Measurements from ENCODE around the gene ATP2B2.
A peak's percentile ranks its signal among the peaks of the same experiment; 100 is the strongest.

The ATP2B2 gene

DNA sequence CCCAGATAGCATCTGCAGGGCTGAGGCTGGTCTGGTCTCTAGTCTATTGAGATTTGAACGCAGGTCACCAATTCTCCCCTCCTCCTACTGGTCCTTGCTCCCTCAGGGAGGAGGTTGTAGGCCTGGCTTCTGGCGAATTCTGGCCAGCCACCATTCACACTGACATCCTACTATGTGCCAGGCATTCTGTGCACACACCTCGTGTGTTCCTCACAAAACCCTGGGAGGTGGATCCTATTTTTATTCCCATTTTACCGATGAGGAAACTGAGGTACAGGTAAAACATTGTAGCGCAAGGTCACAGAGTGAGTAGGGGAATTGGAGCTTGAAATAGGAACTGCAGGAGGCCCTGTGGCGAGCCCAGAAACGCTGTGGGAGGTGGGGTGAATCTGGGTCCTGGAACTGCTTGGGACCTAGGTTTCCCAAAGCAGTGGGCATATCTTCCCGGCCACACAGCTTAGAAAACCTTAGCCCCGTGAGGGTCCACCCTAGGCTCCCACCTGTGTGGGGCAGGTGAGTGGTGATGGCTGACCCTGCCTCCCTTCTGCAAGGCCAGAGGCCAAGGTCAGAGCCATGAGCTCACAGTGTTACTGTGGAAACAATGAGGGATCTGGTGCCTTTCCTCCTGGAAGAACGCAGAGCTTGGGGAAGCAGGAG, 4.8 kb upstream of the ATP2B2 start:
- no peak for DNase-seq

DNA sequence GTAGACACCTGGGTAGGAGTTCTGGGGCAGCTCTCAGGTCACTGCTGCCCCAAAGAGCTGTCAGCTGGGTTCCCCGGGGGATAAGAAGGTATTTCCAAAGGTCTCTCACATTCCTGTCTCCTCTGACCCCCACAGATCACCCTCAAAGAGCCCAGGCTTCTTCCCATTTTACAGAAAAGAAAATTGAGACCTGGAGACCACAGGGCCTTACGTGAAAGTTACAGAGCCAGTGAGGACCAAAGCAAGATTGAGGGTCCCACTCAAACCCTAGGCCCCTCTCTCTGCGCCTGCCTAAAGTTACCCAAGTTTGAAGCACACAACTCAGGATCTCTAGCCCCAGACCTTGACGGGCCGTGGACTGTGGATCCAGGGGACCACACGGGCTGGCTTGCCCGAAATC, 3.9 kb upstream of the ATP2B2 start:
- no peak for DNase-seq

DNA sequence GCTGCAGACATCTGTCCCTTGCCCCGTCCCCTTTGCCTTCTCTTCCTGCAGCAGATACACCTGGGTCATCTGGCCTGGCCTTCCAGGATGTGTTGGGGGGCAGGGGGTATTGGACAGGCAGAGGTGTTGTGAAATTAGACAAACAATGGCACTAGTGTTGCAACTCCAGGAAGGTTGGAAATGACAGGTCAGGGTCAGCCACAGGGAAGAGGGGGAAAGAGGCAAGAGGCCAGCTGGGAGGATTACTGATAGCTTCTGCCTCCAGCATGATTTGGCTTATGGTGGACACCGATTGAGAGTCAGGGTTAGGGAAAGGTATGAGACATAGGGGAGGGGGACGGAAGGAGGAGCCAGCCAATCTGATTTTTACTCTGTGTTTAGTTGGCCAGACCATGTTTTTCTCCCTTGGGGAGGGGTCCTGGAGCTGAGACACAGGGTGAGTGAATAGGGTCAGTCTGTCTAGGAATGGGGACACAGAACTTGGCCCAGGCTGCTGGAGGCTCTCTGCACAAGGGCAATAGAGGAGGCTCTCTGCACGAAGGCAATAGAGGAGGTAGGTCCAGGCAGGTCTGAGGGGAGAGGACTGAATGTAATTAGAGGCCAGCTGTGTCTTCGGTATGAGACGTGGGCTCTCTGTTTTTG, 3.4 kb upstream of the ATP2B2 start:
- DNase-seq = no peak

DNA sequence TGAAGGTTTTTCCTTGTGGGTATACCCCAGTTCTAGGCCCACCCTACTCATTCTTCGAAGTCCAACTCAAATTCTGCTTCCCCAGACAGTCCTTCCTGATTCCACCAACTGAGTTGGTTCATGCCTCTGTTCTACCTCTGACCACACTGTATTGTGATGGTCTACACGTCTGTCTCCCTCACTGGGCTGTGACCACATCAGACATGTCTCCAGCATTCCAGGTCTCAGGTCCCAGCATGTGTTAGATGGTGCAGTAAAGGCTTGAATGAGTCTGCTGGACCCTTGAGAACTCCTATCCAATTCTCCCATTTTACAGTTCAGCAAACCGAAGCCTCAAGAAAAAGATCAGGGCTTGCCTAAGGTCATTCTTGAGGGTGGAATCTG, 2.8 kb upstream of the ATP2B2 start:
- DNase-seq = no peak

DNA sequence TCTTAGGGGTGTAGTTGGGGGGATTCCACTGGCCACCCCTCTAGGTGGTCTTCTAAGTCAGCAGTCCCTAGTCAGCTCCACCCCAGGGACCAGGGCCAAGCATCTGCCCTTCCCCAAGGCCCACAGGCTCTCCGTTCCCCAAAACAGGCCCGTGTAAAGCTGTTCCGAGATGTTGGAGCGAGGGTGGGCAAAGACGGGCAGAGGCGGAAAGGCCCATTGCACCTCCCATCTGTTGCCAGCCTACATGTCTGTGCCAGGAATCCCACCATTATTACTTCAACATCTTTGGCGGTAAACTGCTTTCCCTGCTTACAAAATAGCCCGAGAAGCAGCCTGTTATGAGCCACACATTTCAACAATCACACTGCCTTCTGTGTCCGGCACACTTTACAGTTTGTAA, 1.9 kb upstream of the ATP2B2 start:
- no peak for DNase-seq

DNA sequence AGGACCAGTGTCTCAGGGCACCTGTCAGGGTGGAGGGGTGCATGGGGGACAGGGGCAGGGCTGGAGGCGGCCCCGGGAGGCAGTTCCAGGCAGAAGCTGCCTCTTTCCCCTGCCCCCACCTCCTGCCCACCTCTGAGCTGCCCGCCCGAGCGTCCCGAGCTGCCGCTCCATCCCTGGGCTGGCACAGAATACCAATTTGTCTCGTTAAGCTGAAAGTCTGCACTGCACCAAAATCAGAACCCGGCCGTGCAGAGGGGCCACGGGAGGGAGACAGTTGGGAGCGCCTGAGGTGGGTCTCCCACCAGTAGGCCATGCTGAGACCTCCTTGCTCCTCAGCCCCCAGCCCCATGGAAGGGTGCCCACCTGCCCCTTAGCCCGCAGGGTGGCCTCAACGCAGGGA, 1.3 kb upstream of the ATP2B2 start:
- DNase-seq = no peak

DNA sequence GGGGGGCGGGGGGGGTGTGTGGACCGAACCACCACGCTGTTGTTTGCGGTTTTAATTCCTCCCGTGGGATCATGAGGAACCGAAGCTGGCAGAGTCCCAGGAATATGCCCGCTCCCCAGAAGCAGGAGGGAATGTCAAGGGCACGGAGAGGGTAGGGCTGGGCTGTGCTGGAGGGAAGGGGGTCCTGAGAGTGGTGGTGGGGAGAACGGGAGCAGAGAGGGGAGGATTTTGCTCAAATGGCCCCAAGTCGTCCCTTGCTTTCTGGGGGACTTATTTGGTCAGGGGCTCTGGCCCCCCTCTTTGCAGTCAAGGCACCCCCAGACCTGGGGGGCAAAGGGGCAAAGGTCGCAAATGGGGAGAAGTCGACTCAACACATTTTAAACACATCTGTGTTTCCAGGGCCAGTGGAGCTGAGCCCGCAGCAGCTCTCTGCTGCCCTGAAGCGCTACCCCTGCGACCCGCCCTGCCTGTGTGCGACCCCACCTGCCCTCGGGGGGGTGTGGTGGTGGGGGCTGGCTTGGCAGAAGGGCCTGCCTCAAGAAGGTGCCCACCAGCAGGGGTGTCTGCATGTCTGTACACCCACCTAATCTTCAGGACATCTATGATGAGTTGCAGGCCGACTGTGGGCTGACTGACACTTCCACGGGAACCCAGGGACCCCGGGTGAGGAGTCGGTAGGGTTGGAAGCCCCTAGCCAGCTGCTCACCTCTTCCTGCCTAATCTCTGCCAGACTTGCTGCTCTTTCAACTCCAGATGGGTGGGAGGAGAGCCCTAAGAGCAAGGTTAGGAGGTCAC, 602 bp upstream of the ATP2B2 start:
- no peak for DNase-seq

DNA sequence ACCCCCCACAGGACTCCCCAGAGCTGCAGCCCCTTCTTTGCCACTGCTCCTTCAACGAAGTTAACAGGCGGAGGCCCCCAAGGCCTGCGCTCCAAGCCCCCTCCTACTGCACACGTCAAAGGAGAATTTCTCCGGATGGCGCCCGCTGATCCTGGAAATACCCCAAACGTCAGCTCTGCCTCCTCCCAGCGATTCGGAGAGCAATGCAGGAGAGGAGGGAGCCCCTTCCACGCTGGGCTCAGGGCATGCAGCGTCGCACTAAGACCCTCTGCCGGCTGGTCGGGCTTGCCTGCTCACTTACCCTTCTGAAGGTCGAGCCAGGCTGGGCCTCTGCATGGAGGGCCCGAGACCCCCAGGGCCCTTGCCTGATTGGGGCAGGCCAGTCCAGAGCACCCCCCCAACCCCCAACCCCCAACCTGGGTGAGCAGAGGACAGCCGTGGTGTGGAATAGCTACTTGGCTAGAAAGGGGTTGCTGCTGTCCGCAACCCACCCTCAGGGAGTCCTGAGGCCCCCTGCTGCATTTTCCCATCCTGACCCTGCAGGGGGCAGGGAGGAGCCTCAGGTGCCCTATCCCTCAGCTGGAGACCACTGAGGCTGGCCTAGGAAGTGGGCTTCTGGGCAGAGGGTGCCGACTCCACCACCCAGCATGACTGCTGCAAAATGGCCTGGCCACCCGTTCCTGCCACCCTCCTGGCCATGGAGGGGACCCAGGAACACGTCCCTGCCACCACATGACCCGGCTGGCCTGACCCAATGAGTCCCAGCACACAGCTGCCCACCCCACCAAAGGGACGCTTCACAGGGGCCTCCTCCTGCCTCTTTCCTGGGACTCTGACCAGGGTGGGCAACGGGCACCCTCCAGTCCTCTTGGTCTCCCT, 976 bp downstream of the ATP2B2 start:
- no peak for DNase-seq

DNA sequence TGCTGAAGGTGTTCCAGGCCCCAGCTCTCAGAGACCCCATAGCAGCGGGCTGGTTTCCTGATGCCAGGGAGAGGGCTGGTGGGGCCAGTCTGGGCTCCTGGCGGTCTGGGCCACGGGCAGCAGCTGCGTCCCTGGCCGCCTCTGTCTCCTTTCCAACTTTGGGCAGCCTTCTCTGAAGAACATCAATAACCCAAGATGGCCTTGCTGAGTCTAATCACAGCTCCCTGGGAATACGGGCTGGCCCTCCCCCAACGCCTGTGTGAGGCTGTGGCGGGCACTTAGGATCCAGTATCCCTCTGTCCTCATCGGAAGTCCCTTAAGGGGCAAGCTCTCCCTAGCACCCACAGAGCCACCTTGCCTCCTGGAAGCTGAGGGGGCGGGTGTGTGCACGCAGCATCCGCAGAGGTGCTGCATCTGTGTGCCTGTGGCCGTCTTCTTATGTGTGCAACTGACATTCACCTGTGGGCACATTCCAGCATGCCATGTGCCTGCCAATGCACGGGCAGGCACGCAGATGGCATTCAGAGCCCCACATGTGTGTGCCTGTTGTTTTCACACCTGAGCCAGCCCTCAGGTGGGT, 2.1 kb downstream of the ATP2B2 start:
- DNase-seq = no peak

DNA sequence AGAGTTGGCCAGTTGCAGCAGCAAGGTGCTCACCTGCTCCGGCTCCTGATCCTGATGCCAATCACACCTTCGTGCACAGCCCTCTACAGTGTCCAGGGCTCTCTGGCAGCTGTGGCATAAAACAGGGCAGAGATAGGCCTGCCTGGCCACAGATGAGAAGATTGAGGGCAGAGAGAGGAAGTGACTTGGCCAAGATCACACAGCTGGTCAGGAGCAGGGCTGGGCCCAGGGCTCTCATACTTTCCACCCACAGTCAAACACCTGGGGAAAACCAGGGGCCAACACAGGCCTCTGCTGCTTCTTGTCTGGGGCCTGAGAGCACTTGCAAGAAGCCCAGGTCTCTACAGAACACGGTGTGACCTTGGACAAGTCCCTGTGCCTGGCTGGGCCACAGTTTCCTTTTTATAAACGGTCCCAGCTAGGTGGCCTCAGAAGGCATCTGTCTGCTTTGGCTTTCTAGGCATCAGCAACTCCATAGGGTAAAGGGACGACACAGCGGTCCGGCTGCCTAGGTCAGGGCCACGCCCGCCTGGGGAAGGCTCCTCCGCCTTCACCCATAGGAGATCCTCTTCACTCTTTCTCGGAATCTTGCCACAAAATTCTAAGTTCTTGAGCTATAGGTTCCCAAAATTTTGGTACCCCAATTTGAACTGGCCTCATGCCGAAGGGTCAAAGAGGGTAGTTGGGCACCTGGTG, 3.1 kb downstream of the ATP2B2 start:
- DNase-seq = no peak

DNA sequence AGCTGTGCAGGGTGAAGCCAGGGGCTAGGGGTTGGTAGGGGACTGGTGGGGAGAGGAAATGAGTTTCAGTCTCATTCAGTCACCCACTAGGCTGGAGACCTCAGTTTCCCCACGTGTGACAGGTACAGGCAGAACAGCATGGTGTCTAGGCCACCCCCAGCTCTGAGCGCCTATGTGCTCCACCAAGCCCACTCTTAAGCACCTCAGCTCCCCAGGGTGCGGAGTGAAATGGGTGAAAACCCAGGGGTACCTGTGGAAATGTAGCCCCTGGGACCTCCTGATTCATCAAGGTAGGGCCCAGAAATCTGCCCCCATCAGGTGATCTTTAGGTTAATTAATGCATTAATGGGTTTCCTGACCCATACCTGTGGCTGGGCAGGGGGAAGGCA, 3.7 kb downstream of the ATP2B2 start:
- DNase-seq = no peak

DNA sequence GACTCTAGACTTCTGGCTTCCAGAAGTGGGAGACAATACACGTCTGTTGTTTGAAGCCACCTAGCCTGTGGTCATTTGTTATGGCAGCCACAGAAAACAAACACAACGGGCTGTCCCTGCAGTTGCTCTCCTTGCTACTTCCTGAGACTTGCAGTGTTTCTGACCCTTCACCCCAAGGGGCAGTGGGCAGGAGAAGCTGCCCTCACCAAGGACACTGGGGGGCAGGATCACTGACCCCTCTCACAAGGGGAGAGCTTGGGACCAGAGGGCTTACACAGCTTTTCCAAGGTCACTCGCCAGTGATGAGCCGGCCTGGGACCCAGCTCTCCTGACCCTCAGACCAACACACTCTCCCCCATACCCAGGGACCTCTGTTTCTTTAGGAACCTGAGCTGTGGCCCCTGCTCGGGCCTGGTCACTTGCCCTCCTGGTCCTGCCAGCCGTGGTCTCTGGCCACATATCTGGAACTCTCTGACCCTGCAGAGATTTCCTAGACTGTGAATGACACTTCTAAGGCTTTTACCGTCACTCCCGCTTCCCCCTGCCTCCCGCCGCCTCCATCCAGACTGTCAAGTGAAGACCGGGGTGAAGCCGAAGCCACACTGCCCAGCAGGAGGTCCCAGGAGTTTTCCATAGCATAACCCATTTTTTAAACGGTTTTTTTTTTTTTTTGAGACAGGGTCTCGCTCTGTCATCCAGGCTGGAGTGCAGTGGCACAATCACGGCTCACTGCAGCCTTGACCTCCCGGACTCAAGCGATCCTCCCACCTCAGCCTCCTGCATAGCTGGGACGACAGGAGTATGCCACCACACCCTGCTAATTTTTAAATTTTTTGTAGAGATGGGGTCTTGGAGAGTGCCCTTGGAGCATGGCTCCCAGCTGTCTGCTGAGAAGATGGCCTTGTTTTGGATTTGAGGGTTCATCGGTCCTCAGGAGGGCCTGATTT, 4.4 kb downstream of the ATP2B2 start:
- DNase-seq = no peak

DNA sequence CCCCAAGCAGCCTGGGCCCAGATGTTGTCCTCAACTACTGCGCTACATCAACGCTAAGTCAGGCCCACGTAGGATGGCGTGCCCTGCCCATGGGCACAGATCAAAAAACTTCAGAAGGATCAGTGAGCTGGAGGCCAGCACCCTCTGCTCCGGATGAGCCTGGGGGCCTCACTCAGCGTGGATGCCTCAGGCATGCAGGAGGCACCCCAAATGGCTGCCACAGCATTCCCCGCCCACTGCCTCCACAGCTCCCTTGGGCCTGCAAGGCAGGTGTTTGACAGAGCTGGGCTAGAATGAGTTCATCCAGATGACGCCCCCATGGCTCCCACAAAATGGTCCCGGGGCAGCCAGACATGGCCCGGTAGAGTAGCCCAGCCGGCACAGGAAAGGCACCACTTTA, 7.1 kb downstream of the ATP2B2 start:
- DNase-seq = no peak

DNA sequence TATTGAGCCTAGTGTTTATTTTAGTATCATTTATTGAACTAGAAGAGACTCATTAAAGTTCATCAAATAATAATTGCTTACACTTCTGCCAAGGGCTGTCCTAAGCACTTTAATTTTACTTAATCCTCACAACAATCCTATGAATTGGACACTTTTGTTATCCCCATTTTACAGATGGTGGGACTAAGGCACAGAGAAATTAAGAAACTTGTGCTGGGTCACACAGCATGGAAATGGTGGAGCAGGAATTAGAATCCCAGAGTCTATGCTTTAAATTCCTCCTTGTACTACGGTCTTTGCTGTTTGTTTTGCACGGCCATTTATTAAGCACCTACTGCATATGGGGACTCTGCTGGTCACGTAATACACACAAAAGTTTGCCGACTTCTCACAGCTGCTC, 7.9 kb downstream of the ATP2B2 start:
- DNase-seq = no peak

DNA sequence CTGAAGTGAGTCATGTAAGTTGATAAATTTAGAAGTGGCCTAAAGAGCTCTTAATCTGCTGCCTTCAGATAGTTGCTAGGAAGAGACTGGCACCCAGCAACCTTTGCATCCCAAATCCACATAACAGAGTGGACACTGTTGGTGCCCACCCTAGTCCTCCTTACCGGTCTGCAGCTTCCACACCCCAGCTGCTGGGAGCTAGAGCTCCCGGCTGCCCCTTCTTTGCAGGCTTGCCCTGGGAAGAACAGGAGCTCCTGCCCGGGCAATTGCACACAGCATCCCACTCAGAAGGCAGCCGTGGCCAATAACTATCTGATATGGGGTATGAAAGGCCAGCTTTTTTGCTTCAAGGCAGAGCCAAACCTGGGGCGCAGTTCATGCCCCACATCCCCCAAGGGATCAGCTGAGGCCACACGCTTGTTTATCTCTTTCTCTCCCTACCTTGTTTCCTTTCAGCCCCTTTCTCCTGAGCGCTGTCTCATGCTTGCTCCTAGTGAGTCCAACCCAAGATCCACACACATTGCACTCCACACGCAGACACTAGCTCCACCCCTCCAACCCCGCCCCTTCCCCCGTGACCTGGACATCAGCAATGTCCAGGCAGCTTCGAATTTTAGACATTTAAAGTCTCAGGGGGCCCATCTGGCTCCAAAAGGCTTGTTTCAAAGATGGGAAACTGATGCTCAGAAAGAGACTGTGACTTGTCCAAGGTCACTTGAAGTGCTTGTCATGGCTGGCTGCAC, 9.1 kb downstream of the ATP2B2 start:
- no peak for DNase-seq

DNA sequence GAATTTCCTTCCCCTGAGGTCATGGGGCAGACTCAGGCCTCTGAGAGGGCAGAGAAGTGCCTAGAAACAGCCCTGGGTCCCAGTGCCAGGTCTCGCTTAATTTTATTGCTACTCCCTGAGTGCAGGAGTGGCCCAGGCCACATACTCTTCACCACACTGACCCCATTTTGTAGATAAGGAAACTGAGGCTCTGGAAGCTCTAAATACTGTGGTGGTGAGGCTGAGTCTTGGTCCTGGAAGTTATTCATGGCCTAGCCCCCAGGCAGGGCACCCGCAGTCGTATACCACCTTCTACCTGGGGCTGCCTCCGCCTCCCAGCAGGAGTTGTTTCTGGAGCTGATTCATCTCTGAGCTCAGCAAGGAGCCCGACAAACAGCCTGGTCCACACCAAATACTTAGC, 9.8 kb downstream of the ATP2B2 start:
- DNase-seq = no peak

DNA sequence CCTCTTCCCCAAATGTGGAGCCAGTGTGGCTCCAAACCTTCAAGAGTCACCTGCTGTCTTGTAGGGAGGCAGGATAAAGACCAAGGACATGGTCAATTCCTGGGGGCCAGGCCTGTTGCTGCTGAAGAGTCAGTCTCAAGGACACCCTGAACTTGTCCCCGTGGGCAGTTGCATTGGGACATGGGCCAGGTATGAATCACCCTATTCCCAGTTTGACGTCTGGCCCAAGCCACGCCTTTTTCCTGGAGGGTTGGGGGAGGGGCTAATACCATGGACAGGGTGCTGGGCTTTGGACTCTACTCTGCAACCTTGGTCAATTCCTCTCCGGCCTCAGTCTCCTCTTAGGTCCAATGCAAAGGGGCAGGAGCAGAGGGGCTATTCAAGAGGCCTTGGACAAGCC, 10.4 kb downstream of the ATP2B2 start:
- peak; percentile 80 for DNase-seq

DNA sequence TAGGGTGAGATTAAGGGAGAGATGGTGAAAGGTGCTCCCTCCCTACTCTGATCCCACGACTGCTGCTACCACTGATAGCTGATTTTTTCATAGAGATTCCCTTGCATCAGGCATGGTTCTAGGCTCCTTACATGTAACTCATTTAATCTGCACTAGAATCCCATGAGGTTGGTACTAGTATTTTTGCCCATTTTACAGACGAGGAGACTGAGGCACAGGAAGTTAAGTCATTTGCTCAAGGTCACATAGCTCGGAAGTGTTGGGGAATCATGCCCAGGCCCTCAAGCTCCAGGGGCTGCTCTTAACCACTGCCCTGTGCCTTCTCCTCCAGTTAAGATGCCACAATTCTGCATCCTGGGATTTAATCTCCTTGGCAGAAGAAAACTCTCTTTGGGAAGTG, 11.2 kb downstream of the ATP2B2 start:
- DNase-seq = no peak

DNA sequence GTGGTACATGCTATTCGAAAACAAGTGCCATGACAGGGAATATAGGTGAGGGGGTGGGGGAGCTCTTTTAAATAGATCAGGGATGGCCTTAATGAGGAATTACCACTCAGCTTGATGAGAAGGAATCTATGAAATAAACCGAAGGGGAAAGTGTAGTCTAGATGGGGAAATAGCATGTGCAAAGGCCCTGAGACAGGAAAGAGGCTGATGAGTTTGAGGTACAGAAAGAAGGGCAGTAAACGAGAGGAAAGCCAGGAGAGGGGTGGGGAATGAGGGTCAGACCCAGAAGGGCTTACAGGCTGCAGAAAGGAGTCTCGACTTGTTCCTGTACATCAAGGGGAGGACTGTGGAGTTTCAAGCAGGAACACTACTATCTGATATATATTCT, 12.2 kb downstream of the ATP2B2 start:
- no peak for DNase-seq
